ENCODE results near the gene TTC3.
A peak's percentile ranks its signal among the peaks of the same experiment; 100 is the strongest.
"Not testable (repeated sequence)": the region's sequence is repeated elsewhere in the genome, so short reads cannot be mapped to it uniquely, and the experiment has no call there.

The TTC3 gene, protein sequence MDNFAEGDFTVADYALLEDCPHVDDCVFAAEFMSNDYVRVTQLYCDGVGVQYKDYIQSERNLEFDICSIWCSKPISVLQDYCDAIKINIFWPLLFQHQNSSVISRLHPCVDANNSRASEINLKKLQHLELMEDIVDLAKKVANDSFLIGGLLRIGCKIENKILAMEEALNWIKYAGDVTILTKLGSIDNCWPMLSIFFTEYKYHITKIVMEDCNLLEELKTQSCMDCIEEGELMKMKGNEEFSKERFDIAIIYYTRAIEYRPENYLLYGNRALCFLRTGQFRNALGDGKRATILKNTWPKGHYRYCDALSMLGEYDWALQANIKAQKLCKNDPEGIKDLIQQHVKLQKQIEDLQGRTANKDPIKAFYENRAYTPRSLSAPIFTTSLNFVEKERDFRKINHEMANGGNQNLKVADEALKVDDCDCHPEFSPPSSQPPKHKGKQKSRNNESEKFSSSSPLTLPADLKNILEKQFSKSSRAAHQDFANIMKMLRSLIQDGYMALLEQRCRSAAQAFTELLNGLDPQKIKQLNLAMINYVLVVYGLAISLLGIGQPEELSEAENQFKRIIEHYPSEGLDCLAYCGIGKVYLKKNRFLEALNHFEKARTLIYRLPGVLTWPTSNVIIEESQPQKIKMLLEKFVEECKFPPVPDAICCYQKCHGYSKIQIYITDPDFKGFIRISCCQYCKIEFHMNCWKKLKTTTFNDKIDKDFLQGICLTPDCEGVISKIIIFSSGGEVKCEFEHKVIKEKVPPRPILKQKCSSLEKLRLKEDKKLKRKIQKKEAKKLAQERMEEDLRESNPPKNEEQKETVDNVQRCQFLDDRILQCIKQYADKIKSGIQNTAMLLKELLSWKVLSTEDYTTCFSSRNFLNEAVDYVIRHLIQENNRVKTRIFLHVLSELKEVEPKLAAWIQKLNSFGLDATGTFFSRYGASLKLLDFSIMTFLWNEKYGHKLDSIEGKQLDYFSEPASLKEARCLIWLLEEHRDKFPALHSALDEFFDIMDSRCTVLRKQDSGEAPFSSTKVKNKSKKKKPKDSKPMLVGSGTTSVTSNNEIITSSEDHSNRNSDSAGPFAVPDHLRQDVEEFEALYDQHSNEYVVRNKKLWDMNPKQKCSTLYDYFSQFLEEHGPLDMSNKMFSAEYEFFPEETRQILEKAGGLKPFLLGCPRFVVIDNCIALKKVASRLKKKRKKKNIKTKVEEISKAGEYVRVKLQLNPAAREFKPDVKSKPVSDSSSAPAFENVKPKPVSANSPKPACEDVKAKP (N-terminal part only)

DNA sequence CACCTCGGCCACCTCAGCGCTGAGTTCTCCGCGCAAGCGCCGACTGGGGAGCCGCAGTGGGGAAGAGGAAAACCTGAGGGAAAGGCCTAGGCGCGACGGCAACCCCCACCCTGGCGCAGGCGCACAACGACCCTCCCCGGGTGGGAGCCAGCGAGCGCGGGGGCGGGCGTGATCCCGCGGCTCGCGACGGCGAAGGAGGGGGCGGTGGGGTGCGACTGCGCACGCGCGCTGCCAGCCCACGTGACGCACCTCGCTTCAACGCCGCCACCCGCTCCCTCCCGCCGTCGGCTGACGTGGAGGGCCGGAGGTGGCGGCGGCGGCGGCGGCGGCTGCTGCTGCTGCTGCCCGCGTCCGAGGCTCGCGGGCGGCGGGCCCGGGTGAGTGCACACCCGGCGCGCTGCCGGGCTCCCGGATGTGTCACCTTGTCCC lies at the start of gene TTC3, which contains the start of gene PIGP:
TSS of gene TTC3 (plus strand) at position 267 of the 429 bp plus-strand sequence. CDS start 14,004 bp downstream, outside the sequence.
TSS of gene PIGP (minus strand) at position 84 of the 429 bp plus-strand sequence. CDS start 556 bp downstream, outside the sequence.
- peak within 1 kb of the TSS; percentile 76 for H3K4me3 ChIP-seq (ENCODE audit: low read depth, low read length)

DNA sequence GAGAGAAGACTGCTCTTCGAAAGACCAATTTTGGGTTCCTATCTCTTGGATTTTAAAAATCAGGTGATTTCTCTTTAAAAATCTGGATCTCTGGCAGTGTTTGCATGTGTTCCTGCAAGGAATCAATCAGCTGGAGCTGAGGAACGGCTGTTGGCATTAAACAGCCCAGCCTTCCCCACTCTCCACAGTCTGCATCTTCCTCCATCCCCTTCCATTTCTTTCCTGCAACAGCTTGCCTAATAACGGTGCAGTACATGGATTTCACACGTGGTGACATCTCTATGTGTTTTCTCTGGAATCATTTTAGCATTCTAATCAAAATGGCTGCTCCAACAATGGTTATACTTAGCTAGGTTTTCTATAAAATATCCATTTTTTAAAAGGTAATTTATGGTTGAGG lies 46.6 kb upstream of the TTC3 start:
- H3K4me3 ChIP-seq (ENCODE audit: low read depth, low read length) = no peak overlapping the region

DNA sequence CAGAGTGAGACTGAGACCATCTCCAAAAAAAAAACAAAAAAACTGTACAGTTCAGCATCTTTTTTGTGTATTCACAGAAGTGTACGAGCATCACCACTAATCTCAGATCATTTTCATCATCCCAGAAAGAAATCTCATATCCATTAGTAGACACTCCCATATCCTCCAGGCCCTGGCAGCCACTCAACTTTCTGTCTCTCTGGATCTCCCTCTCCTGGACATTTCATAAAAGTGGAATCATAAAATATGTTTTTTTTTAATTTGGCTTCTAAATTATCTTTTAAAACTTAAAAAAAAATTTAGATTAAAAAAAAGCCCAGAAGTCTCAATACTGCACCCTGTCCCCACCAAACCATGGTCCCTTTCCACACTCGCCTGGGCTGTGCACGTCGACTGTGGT lies 44.5 kb upstream of the TTC3 start:
- H3K4me3 ChIP-seq (ENCODE audit: low read depth, low read length) = no peak overlapping the region

DNA sequence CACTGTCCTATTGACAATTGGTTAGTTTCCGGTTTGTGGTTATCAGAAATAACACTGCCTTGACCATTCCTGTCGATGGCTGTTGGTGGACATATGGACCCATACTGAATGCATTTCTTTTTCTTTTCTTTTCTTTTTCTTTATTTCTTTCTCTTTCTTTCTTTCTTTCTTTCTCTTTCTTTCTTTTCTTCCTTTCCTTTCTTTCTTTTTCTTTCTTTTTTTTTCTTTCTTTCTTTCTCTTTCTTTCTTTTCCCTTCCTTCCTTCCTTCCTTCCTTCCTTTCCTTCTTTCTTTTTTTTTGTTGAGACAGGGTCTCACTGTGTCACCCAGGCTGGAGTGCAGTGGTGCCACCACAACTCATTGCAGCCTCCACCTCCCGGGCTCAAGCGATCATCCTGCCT lies 42.2 kb upstream of the TTC3 start:
- no peak overlapping the region for H3K4me3 ChIP-seq (ENCODE audit: low read depth, low read length)

DNA sequence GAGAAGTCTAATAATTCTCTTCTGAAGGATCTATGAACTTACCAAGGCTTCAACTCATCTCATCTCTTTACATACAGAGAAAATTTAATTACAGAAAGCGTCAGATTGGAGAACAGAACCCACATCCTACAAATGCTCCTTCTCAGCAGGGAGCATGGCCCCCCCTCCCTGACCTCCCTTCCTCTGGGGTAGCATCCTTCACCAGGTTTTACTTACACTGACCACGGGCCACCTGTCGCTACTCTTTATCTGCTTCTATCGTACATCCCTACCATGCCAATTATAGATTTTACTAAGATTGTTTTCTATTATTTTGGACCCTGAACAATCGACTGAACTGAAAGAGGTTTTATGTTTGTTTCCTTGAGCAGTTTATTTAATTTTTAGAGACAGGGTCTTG lies 40.8 kb upstream of the TTC3 start:
- no peak overlapping the region for H3K4me3 ChIP-seq (ENCODE audit: low read depth, low read length)

DNA sequence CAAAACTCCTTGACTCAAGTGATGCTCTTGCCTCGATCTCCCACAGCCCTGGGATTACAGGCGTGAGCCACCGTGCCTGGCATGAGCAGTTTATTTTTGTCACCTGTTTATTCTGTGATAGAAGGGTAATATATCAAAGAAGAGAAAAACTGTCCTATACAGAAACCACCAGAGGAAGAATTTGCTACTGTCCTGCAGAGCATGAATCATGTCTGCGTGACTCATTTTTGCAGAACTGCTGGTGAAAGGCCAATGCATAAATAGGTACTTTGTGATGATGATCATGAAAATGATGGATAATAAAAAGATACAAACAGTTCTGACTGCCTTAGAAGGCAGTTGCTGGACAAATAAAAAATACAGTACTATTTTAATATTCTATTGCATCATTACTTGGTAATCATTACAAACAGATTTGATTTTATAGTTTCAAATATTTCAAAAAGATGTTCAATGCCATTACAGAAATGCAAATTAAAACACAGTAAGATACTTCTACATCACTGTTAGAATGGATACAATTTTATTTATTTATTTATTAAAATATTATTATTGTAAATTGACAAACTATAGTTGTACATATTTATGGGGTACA lies 40.1 kb upstream of the TTC3 start:
- H3K4me3 ChIP-seq (ENCODE audit: low read depth, low read length) = no peak overlapping the region

DNA sequence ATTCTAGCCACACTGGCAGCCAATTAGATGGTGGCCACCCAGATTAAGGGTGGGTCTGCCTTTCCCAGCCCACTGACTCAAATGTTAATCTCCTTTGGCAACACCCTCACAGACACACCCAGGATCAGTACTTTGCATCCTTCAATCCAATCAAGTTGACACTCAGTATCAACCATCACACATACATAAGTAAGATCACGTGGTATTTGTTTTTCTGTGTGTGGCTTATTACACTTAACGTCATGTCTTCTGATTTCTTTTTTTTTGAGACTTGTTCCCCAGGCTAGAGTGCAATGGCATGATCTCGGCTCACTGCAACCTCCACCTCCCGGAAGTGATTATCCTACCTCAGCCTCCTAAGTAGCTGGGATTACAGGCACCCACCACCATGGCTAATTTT lies 38.7 kb upstream of the TTC3 start:
- H3K4me3 ChIP-seq (ENCODE audit: low read depth, low read length) = not testable (repeated sequence)

DNA sequence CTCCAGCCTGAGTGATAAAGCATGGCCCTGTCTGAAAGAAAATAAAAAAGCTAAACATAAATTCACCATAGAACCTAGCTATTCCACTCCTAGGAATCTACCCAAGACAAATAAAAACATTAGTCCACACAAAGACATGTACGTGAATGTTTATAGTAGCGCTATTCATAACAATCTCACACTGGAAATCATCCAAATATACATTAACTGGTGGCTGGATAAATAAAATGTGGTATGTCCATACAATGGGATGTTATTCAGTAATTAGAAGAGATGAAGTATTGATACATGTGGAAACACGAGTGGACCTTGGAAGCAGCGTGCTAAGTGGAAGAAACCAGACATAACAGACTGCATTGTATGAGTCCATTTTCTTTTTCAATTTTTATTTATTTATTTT lies 36.9 kb upstream of the TTC3 start:
- H3K4me3 ChIP-seq (ENCODE audit: low read depth, low read length) = no peak overlapping the region

DNA sequence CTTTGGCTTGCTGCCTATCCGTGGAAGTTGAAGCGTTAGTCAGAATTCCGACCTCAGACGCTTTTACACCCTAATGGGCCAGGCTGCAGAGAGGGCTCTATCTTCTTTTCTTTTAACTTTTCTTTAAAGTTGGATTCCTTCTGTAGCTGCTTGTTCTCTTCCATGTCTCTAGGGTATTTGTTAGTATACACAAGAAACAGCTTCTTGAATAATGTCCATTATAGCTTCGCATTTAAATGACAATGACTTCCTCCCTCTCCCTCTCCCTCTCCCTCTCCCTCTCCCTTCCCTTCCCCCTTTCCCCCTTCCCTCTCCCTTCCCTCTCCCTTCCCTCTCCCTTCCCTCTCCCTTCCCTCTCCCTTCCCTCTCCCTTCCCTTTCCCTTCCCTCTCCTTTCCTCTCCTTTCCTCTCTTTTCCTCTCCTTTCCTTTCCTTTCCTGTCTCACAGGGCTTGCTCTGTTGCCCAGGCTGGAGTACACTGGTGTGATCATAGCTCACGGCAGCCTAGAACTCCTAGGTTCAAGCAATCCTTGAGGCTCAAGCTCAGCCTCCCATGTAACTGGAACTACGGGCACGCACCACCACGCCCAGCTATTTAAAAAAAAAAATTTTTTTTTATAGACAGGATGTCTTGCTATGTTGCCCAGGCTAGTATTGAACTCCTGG lies 33.5 kb upstream of the TTC3 start:
- H3K4me3 ChIP-seq (ENCODE audit: low read depth, low read length) = no peak overlapping the region

DNA sequence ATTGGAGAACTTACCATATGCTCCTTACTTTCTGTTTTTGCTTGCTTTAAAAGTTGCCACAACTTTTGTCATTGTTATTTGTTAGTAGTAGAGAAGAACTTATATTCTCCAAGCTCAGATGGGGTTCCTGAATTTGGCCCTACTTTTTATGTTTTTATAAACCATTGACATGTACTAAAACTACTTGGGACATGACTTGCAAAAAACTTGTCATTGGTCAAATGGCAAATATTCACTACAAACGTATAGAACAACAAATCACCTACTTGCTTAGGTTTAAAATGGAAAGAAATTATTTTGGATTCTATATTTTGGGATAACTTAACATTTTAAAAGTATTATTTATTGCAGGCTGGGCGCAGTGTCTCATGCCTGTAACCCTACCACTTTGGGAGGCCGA lies 32.8 kb upstream of the TTC3 start:
- no peak overlapping the region for H3K4me3 ChIP-seq (ENCODE audit: low read depth, low read length)

DNA sequence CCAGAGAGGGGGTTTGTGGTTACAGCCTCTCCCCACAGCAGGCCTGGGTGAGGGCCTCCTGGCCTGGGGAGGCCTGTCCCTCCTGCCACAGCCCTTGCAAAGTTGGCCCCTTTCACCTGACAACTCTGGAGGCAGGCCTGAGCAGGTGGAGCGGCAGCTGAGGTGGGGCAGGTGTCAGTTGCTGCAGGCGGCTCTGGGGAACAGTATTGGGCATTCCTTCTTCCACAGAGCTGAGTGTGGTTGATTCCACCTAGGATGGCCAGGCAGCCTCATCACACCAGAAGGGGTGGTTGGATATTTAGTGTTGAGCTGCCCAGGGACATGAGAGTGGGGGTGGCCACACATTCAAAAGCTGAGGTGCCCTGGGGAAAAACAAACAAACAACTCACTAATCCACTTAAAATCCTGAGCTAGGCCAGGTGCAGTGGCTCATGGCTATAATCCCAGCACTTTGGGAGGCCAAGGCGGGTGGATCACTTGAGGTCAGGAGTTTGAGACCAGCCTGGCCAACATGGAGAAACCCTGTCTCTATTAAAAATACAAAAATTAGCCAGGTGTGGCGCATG lies 31.3 kb upstream of the TTC3 start:
- no peak overlapping the region for H3K4me3 ChIP-seq (ENCODE audit: low read depth, low read length)

DNA sequence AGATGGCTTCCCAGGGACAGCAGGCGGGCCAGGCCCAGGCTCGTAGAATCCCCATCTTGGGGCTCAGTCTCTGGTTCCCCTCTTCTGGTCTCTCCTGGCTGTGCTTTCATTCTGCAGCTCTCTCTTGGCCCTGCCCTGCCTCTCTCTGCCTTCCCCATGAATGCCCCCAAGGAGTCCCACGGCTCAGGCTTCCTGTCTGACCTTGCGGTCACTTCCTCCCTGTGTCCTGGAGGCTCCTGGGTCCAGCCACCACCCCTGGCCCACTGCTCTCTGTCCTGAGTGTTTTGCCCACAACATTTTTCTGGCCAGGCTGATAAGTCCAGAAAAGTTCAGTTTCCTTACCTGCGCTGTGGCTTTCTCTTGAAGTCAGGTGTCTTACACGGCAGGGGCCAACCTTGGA lies 29.2 kb upstream of the TTC3 start:
- H3K4me3 ChIP-seq (ENCODE audit: low read depth, low read length) = no peak overlapping the region

DNA sequence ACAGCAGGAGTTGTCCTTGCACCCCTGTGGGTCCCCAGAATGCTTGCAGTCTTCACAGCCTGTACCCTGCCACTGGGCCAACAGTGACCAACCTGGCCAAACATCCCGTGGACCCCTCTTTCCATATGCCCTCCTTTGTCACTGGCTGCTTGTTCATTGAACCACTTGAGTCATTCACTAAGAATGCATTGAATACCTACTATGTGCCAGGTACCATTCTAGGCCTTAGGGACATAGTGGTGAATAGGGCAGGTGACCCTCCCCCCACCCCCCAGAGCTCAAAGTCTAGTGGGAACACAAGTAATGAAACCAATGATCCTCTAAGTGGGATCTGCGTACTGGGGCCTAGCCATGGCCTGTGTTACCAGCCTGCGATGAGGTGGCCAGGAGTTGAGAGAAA lies 28.4 kb upstream of the TTC3 start:
- no peak overlapping the region for H3K4me3 ChIP-seq (ENCODE audit: low read depth, low read length)

DNA sequence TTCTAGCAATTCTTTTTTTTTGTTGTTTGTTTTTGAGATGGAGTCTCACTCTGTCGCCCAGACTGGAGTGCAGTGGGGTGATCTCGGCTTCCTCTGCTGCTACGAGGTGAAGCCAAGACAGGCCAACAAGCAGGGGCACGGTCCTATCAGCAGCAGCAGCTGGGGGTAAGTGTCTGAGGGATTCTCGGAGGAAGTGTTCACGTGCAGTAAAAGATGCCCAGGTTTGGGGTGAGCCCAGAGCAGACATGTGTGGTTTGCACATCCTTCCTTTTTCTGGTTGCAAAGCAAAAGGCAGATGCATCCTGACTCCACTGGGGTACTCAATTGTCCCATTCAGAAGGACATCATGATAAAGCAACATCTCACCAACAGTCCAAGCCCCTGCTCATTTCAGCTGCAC lies 27.9 kb upstream of the TTC3 start:
- no peak overlapping the region for H3K4me3 ChIP-seq (ENCODE audit: low read depth, low read length)

DNA sequence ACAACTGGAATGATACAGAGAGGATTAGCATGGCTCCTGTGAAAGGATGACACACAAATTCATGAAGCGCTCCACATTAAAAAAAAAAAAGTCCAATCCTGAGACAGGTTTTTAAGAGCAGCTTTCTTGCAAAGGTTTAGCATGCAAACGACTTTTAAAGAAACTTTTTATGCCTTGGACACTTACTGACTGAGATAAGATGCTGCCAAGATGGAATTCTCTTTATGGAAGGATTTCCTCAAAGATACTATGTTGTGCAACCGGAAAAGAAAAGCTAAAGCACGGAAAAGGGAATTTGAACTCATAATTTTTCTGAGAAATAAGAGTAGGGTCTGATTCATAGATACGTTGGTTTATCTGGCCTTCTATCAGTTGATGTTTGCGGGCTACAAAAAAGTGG lies 27.5 kb upstream of the TTC3 start:
- no peak overlapping the region for H3K4me3 ChIP-seq (ENCODE audit: low read depth, low read length)

DNA sequence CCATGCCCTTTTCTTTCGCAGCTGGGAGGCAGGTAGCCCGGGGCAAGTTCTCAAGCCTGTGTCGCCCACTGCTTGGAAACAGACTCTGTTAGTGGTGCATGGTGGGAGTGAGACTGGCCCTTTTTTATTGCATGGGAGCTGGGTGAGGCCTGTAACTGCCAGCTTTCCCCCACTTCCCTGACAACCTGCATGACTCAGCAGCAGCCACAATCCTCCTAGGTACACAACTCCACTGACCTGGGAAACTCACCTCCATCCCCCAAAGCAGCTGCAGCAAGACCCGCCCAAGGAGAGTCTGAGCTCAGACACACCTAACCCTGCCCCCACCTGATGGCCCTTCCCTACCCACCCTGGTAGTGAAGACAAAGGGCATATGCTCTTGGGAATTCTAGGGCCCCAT lies 26.0 kb upstream of the TTC3 start:
- no peak overlapping the region for H3K4me3 ChIP-seq (ENCODE audit: low read depth, low read length)

DNA sequence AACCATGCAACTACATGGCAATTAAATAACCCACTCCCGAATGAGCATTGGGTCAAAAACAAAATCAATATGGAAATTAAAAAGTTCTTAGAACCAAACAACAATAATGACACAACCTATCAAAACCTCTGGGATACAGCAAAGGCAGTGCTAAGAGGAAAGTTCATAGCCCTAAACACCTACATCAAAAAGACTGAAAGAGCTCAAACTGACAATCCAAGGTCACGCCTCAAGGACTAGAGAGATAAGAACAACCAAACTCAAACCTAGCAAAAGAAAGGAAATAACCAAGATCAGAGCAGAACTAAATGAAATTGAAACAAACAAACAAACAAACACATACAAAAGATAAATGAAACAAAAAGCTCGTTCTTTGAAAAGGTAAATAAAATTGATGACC lies 23.3 kb upstream of the TTC3 start:
- H3K4me3 ChIP-seq (ENCODE audit: low read depth, low read length) = not testable (repeated sequence)

DNA sequence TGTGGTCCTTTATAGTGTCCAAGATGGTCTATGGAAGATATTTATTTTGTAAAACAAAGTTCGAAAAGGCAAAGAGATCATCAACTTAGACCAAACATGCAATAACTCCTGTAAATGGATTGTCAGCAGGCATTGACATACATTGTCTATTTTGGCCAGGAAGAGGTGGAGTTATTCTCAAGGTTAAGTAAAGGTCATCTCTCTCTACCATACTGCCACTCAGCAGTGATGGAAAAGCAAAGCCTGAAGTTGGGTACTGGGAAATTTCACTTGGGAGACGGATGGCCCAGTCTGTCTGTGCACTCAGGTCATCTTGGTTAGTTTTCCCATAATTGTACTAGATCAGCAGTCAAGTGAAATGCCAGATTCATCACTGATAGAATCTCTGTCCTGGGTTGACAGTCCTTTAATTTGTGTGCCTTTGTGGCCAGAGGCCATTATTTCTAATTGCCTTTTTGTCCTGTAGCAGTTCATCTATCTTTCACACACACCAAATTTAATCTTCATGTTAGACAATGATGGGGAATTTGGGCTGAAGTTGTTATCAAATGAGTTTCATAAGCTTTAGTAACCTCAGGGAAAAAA lies 17.7 kb upstream of the TTC3 start:
- no peak overlapping the region for H3K4me3 ChIP-seq (ENCODE audit: low read depth, low read length)

DNA sequence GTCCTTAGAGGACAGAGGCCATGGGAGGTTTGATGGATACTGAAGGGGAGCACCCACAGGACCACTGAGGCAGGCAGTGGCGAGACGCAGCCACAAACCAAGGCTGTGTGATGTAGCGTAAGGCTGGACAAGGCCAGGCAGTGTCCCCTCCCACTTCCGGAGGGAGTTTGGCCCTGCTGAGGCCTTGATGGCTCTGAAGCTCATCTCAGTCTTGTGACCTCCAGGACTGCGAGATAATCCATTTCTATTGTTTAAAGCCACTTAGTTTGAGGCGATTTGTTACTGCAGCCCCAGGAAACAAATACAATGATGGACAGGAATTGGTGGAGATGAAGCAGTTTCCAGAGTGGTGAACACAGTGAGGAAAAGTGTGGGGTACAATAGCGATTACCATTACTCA lies 15.4 kb upstream of the TTC3 start:
- H3K4me3 ChIP-seq (ENCODE audit: low read depth, low read length) = no peak overlapping the region

DNA sequence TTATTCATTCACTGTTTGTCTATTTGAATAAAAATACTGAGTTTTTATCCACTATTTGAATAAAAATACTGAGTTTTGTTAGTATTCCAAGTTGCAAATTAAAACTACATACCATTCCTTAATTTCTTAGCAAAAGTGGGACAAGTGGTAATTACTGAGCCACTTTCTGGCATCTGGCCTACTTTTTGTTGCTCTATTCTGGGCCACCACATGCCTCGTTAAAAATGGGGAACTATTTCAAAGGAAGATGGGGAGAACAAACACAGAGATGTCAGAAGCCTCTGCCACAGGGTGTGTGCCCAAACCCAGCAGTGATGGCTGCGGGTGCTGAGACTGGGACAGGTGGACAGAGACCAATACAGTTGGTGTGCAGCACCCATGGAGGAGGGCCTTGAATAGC lies 14.8 kb upstream of the TTC3 start:
- H3K4me3 ChIP-seq (ENCODE audit: low read depth, low read length) = no peak overlapping the region
